ENCODE data around the gene USP22.

The USP22 gene

GRCh38 chr17:21018894-21019293, 23.9 kb downstream of the USP22 start:
- no peak for DNase-seq

- no peak for DNase-seq
Observed at GRCh38 chr17:21017861-21018260, 24.9 kb downstream of the USP22 start.

- DNase-seq: no peak
Observed at GRCh38 chr17:21017256-21017655, 25.6 kb downstream of the USP22 start.

GRCh38 chr17:21016826-21017225, 26.0 kb downstream of the USP22 start:
- no peak for DNase-seq

- no peak for DNase-seq
Observed at GRCh38 chr17:21015564-21015963, 27.2 kb downstream of the USP22 start.

GRCh38 chr17:21014498-21014897, 28.3 kb downstream of the USP22 start:
- DNase-seq: no peak

GRCh38 chr17:21013983-21014382, 28.8 kb downstream of the USP22 start:
- DNase-seq: no peak

GRCh38 chr17:21012736-21013135, 30.1 kb downstream of the USP22 start:
- no peak for DNase-seq

GRCh38 chr17:21010705-21011596, 31.9 kb downstream of the USP22 start:
- no peak for DNase-seq

GRCh38 chr17:21008992-21009671, 33.7 kb downstream of the USP22 start:
- DNase-seq: no peak

- DNase-seq: no peak
Observed at GRCh38 chr17:21008160-21008915, 34.5 kb downstream of the USP22 start.

- no peak for DNase-seq
Observed at GRCh38 chr17:21007646-21008045, 35.2 kb downstream of the USP22 start.

- DNase-seq: no peak
Observed at GRCh38 chr17:21005803-21006202, 37.0 kb downstream of the USP22 start.

GRCh38 chr17:21005367-21005766, 37.4 kb downstream of the USP22 start:
- DNase-seq: no peak

- no peak for DNase-seq
Observed at GRCh38 chr17:21004016-21004930, 38.5 kb downstream of the USP22 start.

GRCh38 chr17:21003007-21003621, 39.7 kb downstream of the USP22 start:
- DNase-seq: no peak

- no peak for DNase-seq
Observed at GRCh38 chr17:21002309-21003006, 40.4 kb downstream of the USP22 start.

GRCh38 chr17:21001813-21002221, 41.0 kb downstream of the USP22 start:
- DNase-seq: no peak

GRCh38 chr17:21001111-21001812, 41.5 kb downstream of the USP22 start:
- no peak for DNase-seq

GRCh38 chr17:20999841-21000532, 42.8 kb downstream of the USP22 start:
- DNase-seq: no peak
